HCT116 (cell line): ENCODE measurements around the gene VWA1. TPM values are rescaled to one million over a fixed set of nuclear protein-coding genes. Genes with fewer than 3 reads are reported as not detected.

ENCODE experiments used
- ATAC-seq: fragments of 200-7000 bp; cut with Tn5 transposase; 2 replicates; pipeline ENCODE4 v1.9.1; 2020; ENCODE audit warnings: mild to moderate bottlenecking, moderate library complexity
- BruUV-seq: library from RNA; stranded (reverse); fragments of 400-500 nt; replicated peaks from 2 replicates; lab custom pipeline; 2021; lab: Mats Ljungman, UMichigan
- CTCF ChIA-PET: fragments of 300-600 bp; sonication (Branson Sonifier 250); formaldehyde crosslinking; loops from one replicate; lab custom pipeline; 2021; ENCODE audit warnings: antibody characterized with exemption; lab: Charles Lee
- POLR2A ChIA-PET: fragments of 300-600, 350-600 bp; sonication (Branson Sonifier 250); formaldehyde crosslinking; loops from one replicate; lab custom pipeline; 2021; ENCODE audit warnings: antibody characterized with exemption; lab: Charles Lee
- RAD21 ChIA-PET, 2 experiments: fragments of 300-600 bp; sonication (Branson Sonifier 250); formaldehyde crosslinking; loops; one replicate each; lab custom pipeline; 2023; ENCODE audit warnings: low total read pairs in 2 of 2; ENCODE audit not compliant: uncharacterized antibody in 2 of 2, unreplicated experiment in 2 of 2, low non-redundant PET in 1 of 2; lab: Charles Lee
- DNase-seq: peaks from one replicate; pipeline ENCODE4 v3.0.0-alpha.2; 2010; ENCODE audit warnings: low read depth, low spot score
- H2AFZ ChIP-seq: fragments of 200-600 bp; shearing (Covaris generic), sonication (generic); 2 replicates; pipeline ENCODE4 v1.6.1; 2017; ENCODE audit warnings: low read depth, mixed run types, mixed read lengths, antibody characterized with exemption, low read length; ENCODE audit not compliant: poor library complexity, severe bottlenecking
- H3K27ac ChIP-seq: 2 replicates; pipeline ENCODE4 v1.5.1; 2012; ENCODE audit warnings: low read depth, low read length
- H3K27me3 ChIP-seq: fragments of 200-600 bp; sonication (generic); 2 replicates; pipeline ENCODE4 v1.6.1; 2016; ENCODE audit warnings: mixed run types, low read length, mixed read lengths; ENCODE audit not compliant: insufficient read depth
- H3K36me3 ChIP-seq, 2 experiments: fragments of 200-500 bp in 1 of 2; fragments of 200-600 bp in 1 of 2; sonication (Bioruptor generic) in 1 of 2; sonication (generic) in 1 of 2; 2 replicates each; pipeline versions ENCODE4 v1.5.1 to v1.6.1; 2014 to 2016; ENCODE audit warnings: low read length in 2 of 2, inconsistent platforms in 1 of 2, mixed read lengths in 1 of 2, mixed run types in 1 of 2; ENCODE audit not compliant: insufficient read depth in 2 of 2, control insufficient read depth in 1 of 2
- H3K4me1 ChIP-seq, 2 experiments: fragments of 200-600 bp in 1 of 2; sonication (generic) in 1 of 2; 2 replicates each; pipeline versions ENCODE4 v1.5.1 to v1.6.1; 2012 to 2017; ENCODE audit warnings: low read length in 2 of 2, inconsistent platforms in 1 of 2, mild to moderate bottlenecking in 1 of 2, mixed read lengths in 1 of 2, mixed run types in 1 of 2, moderate library complexity in 1 of 2; ENCODE audit not compliant: insufficient read depth in 2 of 2, control insufficient read depth in 1 of 2
- H3K4me2 ChIP-seq: fragments of 200-600 bp; sonication (generic); 2 replicates; pipeline ENCODE4 v1.6.1; 2017; ENCODE audit warnings: mixed run types, low read length, mixed read lengths
- H3K4me3 ChIP-seq, 2 experiments: fragments of 200-600 bp in 1 of 2; sonication (generic) in 1 of 2; replicated peaks in 1 of 2; 2 replicates each; pipeline ENCODE4 v1.5.1; 2011 to 2016; ENCODE audit warnings: low read length in 2 of 2, control low read depth in 1 of 2, low read depth in 1 of 2, mild to moderate bottlenecking in 1 of 2, mixed read lengths in 1 of 2, mixed run types in 1 of 2
- H3K79me2 ChIP-seq: fragments of 200-600 bp; sonication (generic); 2 replicates; pipeline ENCODE4 v1.6.1; 2017; ENCODE audit warnings: mild to moderate bottlenecking, mixed run types, low read length, moderate library complexity, mixed read lengths; ENCODE audit not compliant: insufficient read depth
- H3K9ac ChIP-seq: fragments of 200-600 bp; sonication (generic); 2 replicates; pipeline ENCODE4 v1.6.1; 2016; ENCODE audit warnings: low read length, mixed read lengths
- H3K9me2 ChIP-seq: fragments of 200-600 bp; sonication (generic), shearing (Covaris generic); 2 replicates; pipeline ENCODE4 v1.6.1; 2017; ENCODE audit warnings: mixed run types, mild to moderate bottlenecking, moderate library complexity; ENCODE audit not compliant: insufficient read depth
- H3K9me3 ChIP-seq, 2 experiments: fragments of 200-500 bp in 1 of 2; fragments of 200-600 bp in 1 of 2; sonication (Bioruptor generic) in 1 of 2; sonication (generic) in 1 of 2; 2 replicates each; pipeline ENCODE4 v1.6.1; 2014 to 2017; ENCODE audit warnings: low read length in 2 of 2, mixed read lengths in 2 of 2, inconsistent platforms in 1 of 2, low read depth in 1 of 2, mild to moderate bottlenecking in 1 of 2, mixed run types in 1 of 2, moderate library complexity in 1 of 2; ENCODE audit not compliant: control insufficient read depth in 1 of 2, insufficient read depth in 1 of 2
- H4K20me1 ChIP-seq: fragments of 200-600 bp; sonication (generic), shearing (Covaris generic); 2 replicates; pipeline ENCODE4 v1.6.1; 2017; ENCODE audit warnings: mixed run types, mild to moderate bottlenecking, moderate library complexity; ENCODE audit not compliant: insufficient read depth
- CEBPB ChIP-seq: IDR thresholded peaks from 2 replicates; pipeline ENCODE4 v1.6.1; 2012; ENCODE audit warnings: low read depth
- CTCF ChIP-seq, 3 experiments: fragments of 200-600 bp in 1 of 3; sonication (generic) in 1 of 3; IDR thresholded peaks in 2 of 3; conservative IDR thresholded peaks in 1 of 3; 2 replicates each; pipeline ENCODE4 v1.5.1; 2012 to 2017; ENCODE audit warnings: low read depth in 2 of 3, low read length in 2 of 3, antibody characterized with exemption in 1 of 3, borderline replicate concordance in 1 of 3, control low read depth in 1 of 3, mild to moderate bottlenecking in 1 of 3, mixed read lengths in 1 of 3, mixed run types in 1 of 3, moderate library complexity in 1 of 3; ENCODE audit not compliant: insufficient read depth in 1 of 3
- ELF1 ChIP-seq: IDR thresholded peaks from 2 replicates; pipeline ENCODE4 v1.6.1; 2012; ENCODE audit warnings: low read depth, borderline replicate concordance
- POLR2A ChIP-seq: IDR thresholded peaks from 2 replicates; pipeline ENCODE4 v1.7.0; 2011; ENCODE audit warnings: borderline replicate concordance; ENCODE audit not compliant: insufficient read depth, insufficient read length; ENCODE audit errors: extremely low read depth
- REST ChIP-seq: IDR thresholded peaks from 2 replicates; pipeline ENCODE4 v1.6.1; 2012; ENCODE audit warnings: low read depth
- SIN3A ChIP-seq: IDR thresholded peaks from 2 replicates; pipeline ENCODE4 v1.6.1; 2012; ENCODE audit warnings: low read depth
- SP1 ChIP-seq: IDR thresholded peaks from 2 replicates; pipeline ENCODE4 v1.6.1; 2012; ENCODE audit warnings: low read depth
- TCF7L2 ChIP-seq: IDR thresholded peaks from 2 replicates; pipeline ENCODE4 v1.7.0; 2011; ENCODE audit warnings: borderline replicate concordance, inconsistent platforms; ENCODE audit not compliant: insufficient read depth, insufficient read length; ENCODE audit errors: extremely low read depth
- YY1 ChIP-seq: IDR thresholded peaks from 2 replicates; pipeline ENCODE4 v1.6.1; 2011; ENCODE audit warnings: low read length, low read depth, moderate library complexity, mild to moderate bottlenecking; ENCODE audit not compliant: insufficient replicate concordance; ENCODE audit errors: extremely low read depth
- ZBTB33 ChIP-seq: IDR thresholded peaks from 2 replicates; pipeline ENCODE4 v1.6.1; 2011; ENCODE audit warnings: mild to moderate bottlenecking, low read length, moderate library complexity; ENCODE audit not compliant: insufficient replicate concordance; ENCODE audit errors: extremely low read depth
- ZFX ChIP-seq: fragments of 450-650 bp; IDR thresholded peaks from 2 replicates; pipeline ENCODE4 v1.6.1; 2017
- intact Hi-C: fragments of 100-400 bp; cut with micrococcal nuclease; formaldehyde crosslinking; loops from 2 replicates; pipeline ENCODE4 v1.10.0; 2022
- total RNA-seq: library from RNA; stranded (reverse); gene quantifications from one replicate; pipeline ENCODE4 v1.2.1, GENCODE V29; 2021; ENCODE audit not compliant: unreplicated experiment

The VWA1 gene
- total RNA-seq, 1 experiment from 2014 or later, result 50.6 TPM

- TF ChIP-seq ZBTB33, result no peak
- TF ChIP-seq ELF1, result no peak
These were observed 36.8 kb upstream of the VWA1 start (continued) for GRCh38 chr1:1398677-1399186.

- POLR2A ChIA-PET, result interaction anchor here (1.0 to 1.2 kb wide), 6 partner anchors 8 to 106 kb away, joined by 3 to 7 read pairs (median 4); partner anchors contain the start of genes AURKAIP1 and MRPL20
- TF ChIP-seq ZBTB33 (peak; percentile 32), SP1 (no peak), ZFX (0 out of 2 replicates have a peak, but pooled peaks have one; percentile 60), POLR2A (peak; percentile 64), YY1 (peak; percentile 91), CTCF (IDR thresholded peaks at IDR 0.05 in 2 of 3, conservative IDR thresholded peaks at IDR 0.05 in 1 of 3; ENCODE audit: borderline replicate concordance in 1 of 3, insufficient read depth in 1 of 3, low read depth in 2 of 3, low read length in 2 of 3) (peak in 2 of 3 experiments; percentile 51 to 64; a peak in 4 of 6 replicates), CEBPB (no peak), REST (no peak), TCF7L2 (peak; percentile 69), SIN3A (no peak)
These were observed 36.2 kb upstream of the VWA1 start, which contains the start of gene CCNL2 for GRCh38 chr1:1399187-1399871. Gene CCNL2, minus strand, starts transcription at chr1:1399335. Its CDS starts 29 bp downstream, at chr1:1399306.

More at GRCh38 chr1:1399187-1399871, 36.2 kb upstream of the VWA1 start, which contains the start of gene CCNL2:
- Histone ChIP-seq H3K9me3 (no peaks in the 10 kb centered on the region), H3K4me2 (peak within 1 kb of the TSS; percentile 99), H3K27me3 (no peaks in the 10 kb centered on the region), H2AFZ (no peak within 1 kb of the TSS), H3K9ac (peak within 1 kb of the TSS; percentile 97), H3K27ac (peak within 1 kb of the TSS; percentile 86), H4K20me1 (peaks cover 9% of the 10 kb centered on the region; the same call in 1 of the 2 replicates), H3K9me2 (no peaks in the 10 kb centered on the region), H3K4me3 (peak within 1 kb of the TSS; percentile 96 to 99), H3K4me1 (peaks cover 8 to 46% of the 10 kb centered on the region in 2 experiments; a peak in 3 of 4 replicates), H3K79me2 (peaks cover 82% of the 10 kb centered on the region), H3K36me3 (peaks cover 25 to 47% of the 10 kb centered on the region in 2 experiments; a peak in 3 of 4 replicates)
- RAD21 ChIA-PET, result interaction anchor here in 1 of 2 experiments (0.9 kb wide), 1 partner anchor 24 kb away, joined by 4 read pairs; the partner anchor contains the start of gene AURKAIP1
- intact Hi-C loops, result loop anchor here (1.0 kb wide), 1 partner anchor 55 kb away; no protein-coding TSS in a partner anchor
- DNase-seq (peak; percentile 94), ATAC-seq (peak; percentile 89)
- CTCF ChIA-PET, result interaction anchor here (0.8 to 1.5 kb wide), 4 partner anchors 24 to 108 kb away, joined by 3 to 9 read pairs (median 4); partner anchors contain the start of gene AURKAIP1
- BruUV-seq, result no TSS peak
